NCI-H345 treated with DMSO at 0.1 percent for 48 hours (cell line): ENCODE results near the gene CASP6.
"Not testable (repeated sequence)": the region's sequence is repeated elsewhere in the genome, so short reads cannot be mapped to it uniquely, and the experiment has no call there.

Source experiments
- DNase-seq: peaks from one replicate; lab custom pipeline; 2025; ENCODE audit not compliant: unreplicated experiment; lab: John Stamatoyannopoulos, UW

Gene CASP6

GRCh38 chr4:109721033-109721432 lies 17.8 kb upstream of the CASP6 start:
- DNase-seq: no peak

GRCh38 chr4:109719604-109720003 lies 16.4 kb upstream of the CASP6 start:
- DNase-seq: no peak

- DNase-seq: no peak
Observed at GRCh38 chr4:109718759-109719158, 15.5 kb upstream of the CASP6 start.

GRCh38 chr4:109713500-109713899 lies 10.3 kb upstream of the CASP6 start:
- no peak for DNase-seq

GRCh38 chr4:109708990-109709389 lies 5.7 kb upstream of the CASP6 start:
- no peak for DNase-seq

- DNase-seq: no peak
Observed at GRCh38 chr4:109708435-109708834, 5.2 kb upstream of the CASP6 start.

- no peak for DNase-seq
Observed at GRCh38 chr4:109703664-109704361, 568 bp upstream of the CASP6 start.

- DNase-seq: no peak
Observed at GRCh38 chr4:109701566-109702410, 1.5 kb downstream of the CASP6 start.

GRCh38 chr4:109699553-109700225 lies 3.6 kb downstream of the CASP6 start:
- DNase-seq: no peak

- no peak for DNase-seq
Observed at GRCh38 chr4:109698656-109699055, 4.6 kb downstream of the CASP6 start.

GRCh38 chr4:109691411-109691920 lies 11.8 kb downstream of the CASP6 start:
- no peak for DNase-seq

GRCh38 chr4:109690690-109691410 lies 12.4 kb downstream of the CASP6 start:
- DNase-seq: no peak

GRCh38 chr4:109684727-109685126 lies 18.5 kb downstream of the CASP6 start:
- no peak for DNase-seq

- no peak for DNase-seq
Observed at GRCh38 chr4:109683621-109684253, 19.5 kb downstream of the CASP6 start.

- no peak for DNase-seq
Observed at GRCh38 chr4:109682875-109683274, 20.4 kb downstream of the CASP6 start.

- not testable (repeated sequence) for DNase-seq
Observed at GRCh38 chr4:109678925-109679324, 24.3 kb downstream of the CASP6 start.

- not testable (repeated sequence) for DNase-seq
Observed at GRCh38 chr4:109678472-109678871, 24.8 kb downstream of the CASP6 start.

- DNase-seq: no peak
Observed at GRCh38 chr4:109676886-109677285, 26.4 kb downstream of the CASP6 start.

- DNase-seq: no peak
Observed at GRCh38 chr4:109675843-109676242, 27.4 kb downstream of the CASP6 start.

GRCh38 chr4:109675181-109675580 lies 28.1 kb downstream of the CASP6 start:
- no peak for DNase-seq
